ENCODE measurements around the gene TOMM20L.
"Not testable (repeated sequence)": the region's sequence is repeated elsewhere in the genome, so short reads cannot be mapped to it uniquely, and the experiment has no call there.

The TOMM20L gene

DNA sequence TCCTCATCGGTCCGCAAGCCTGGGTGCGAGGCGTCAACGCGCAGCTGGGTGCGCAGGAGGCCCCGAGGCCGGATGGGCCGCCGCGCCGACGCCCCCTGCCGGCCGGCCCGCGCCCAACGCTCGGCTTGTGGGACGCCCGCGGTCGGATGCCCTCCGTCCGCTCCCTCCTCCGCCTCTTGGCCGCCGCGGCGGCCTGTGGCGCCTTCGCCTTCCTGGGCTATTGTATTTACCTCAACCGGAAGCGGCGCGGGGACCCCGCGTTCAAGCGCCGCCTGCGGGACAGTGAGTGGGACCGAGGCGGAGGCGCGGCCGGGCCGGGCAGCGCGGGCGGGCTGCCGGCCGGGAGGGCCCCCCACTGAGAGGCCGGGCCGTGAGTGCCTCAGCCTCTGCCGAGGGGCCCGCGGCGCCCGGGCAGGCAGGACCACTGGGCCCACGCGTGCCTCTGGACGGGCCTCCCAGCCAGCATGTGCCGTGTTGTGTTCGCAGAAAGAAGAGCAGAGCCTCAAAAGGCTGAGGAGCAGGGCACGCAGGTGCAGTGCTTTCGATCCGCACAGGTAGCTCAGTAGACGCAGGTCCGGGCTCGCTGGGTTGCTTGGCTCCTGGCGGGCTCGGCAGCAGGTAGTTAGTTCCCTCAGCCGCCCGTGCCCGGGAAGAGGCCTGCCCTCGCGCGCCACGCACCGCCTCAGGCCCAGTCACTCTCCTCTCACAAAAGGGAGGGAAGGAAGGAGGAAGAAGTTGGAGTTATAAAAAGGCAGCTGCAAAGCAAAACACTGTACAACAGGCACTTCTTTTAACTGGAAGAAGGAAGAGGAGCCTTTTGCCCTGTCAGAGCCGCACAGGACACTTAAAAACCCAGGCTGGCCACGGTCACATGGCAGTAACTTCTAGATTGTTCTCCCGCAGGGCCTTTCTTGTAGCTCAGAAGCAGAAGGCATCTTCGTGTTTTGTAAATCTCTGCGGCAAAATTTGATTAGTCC is at the start of gene TOMM20L:
TOMM20L (plus strand) TSS at position 119 of the 977 bp plus-strand sequence; CDS start at position 147, 28 bp downstream.
- DNase-seq (ENCODE audit: low read depth) = peak; percentile 76

- DNase-seq (ENCODE audit: low read depth) = no peak
Measured at GRCh38 chr14:58353516-58354299, 42.0 kb upstream of the TOMM20L start.

DNA sequence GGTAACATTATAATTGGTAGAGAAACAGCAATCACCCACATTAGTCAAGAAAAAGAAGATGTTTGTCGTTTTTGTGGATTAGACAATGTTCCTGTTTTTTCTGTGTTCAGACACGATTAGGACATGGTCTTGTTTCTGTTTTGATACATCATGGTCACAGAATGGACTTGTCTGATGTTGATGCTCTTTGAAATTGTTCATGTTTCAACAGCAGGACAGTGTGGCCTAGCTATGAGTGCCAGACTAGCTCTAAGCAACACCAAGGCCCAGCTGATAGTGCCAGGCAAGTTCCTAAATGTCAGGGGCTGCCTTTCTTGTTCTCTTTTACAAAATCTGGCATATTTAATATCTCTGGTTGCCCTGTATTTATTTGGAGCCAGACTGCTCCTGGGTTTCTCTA is 40.9 kb upstream of the TOMM20L start:
- DNase-seq (ENCODE audit: low read depth) = no peak

DNA sequence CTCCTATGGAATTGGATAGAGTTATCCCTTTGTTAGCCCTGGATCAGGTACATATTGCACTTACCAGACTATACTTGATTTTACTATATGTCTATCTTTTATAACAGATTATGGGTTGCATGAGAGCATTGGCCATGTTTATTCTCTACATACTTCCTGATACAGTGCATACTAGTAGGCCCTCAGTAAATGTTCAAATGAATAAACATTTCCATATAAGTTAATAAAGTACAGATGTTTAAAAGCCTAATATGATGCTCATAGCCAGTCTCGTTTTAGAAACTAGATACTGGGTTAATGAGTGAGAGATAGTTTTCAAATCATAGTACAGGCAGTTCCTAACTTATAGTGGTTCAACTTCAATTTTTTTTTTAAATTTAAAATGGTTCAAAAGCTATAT is 39.5 kb upstream of the TOMM20L start:
- peak; percentile 25 for DNase-seq (ENCODE audit: low read depth)

- DNase-seq (ENCODE audit: low read depth) = not testable (repeated sequence)
Measured at GRCh38 chr14:58362272-58362671, 33.5 kb upstream of the TOMM20L start.

DNA sequence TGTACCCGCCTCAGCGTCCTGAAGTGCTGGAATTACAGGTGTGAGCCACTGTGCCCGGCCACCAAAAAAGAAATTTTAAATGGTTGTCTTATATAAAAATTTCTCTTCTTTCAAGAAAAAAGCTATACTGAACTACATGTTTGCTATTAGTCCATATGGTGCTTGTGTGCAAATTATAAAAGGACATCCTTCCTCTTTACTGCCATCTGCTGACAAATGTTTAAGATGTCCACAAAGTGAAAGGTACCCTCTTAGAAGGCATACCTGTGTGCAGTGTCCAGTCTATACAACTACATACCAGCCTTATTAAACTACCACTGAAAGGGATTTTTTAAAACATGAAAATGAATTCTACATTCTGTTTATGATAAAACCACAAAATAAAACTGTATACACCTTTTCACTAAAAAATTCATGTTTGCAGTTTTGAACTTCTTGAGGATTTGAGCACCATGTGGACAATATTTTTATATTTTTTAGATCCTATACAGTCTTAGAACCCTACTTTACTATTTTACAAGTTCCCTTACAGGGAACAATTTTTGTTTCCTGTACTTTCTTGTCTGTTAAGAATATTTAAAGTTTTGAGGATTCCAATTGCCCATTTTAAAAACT is 32.8 kb upstream of the TOMM20L start:
- peak; percentile 32 for DNase-seq (ENCODE audit: low read depth)

DNA sequence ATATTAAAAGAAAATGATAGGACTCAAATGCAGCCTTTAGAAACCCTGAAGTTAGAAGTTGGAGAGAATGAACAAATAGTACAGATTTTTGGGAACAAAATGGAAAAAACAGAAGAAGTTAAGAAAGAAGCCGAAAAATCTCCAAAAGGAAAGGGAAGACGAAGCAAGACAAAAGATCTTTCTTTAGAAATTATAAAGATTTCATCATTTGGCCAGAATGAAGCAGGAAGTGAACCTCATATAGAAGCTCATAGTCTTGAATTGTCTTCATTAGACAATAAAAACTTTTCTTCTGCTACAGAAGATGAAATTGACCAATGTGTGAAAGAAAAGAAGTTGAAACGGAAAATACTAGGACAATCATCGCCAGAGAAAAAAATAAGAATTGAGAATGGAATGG is 31.4 kb upstream of the TOMM20L start:
- DNase-seq (ENCODE audit: low read depth) = no peak

GRCh38 chr14:58367296-58367695 is 28.4 kb upstream of the TOMM20L start:
- DNase-seq (ENCODE audit: low read depth) = no peak

- peak; percentile 28 for DNase-seq (ENCODE audit: low read depth)
Measured at GRCh38 chr14:58368956-58369355, 26.8 kb upstream of the TOMM20L start.

- DNase-seq (ENCODE audit: low read depth) = no peak
Measured at GRCh38 chr14:58376791-58377190, 18.9 kb upstream of the TOMM20L start.

DNA sequence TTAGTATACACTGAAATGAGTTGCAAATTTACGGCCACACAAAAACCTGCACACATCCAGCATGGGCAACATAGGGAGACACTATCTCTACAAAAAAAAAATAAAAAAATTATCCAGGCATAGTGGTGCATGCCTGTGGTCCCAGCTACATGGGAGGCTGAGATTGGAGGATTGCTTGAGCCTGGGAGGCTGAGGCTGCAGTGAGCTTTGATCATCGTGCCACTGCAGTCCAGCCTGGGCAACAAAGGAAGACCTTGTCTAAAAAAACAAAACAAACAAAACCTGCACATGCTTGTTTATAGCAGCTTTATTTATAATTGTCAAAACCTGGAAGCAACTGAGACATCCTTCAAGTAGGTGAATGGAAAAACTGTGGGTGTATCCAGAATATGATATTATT is 4.9 kb upstream of the TOMM20L start:
- no peak for DNase-seq (ENCODE audit: low read depth)

GRCh38 chr14:58395562-58395811 is 243 bp upstream of the TOMM20L start:
- no peak for DNase-seq (ENCODE audit: low read depth)

- DNase-seq (ENCODE audit: low read depth) = no peak
Measured at GRCh38 chr14:58397156-58397555, 1.4 kb downstream of the TOMM20L start.

DNA sequence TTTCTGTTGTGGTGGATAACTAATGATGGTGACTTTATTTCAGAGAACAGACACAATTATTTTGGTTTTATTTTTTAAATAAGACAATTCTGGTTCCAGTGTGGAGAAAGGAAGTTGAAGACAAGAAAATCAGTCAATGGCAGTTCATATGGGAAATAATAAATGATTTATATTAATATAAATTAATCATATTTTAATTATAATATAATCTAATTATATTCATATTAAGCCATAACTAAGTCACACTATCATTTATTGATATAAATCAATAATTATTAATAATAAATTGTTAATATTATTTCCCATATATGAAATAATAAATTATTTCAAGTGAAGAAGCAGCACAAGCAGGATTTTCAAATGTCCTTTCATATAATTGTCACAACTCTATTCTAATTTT is 2.8 kb downstream of the TOMM20L start:
- DNase-seq (ENCODE audit: low read depth) = no peak

- DNase-seq (ENCODE audit: low read depth) = no peak
Measured at GRCh38 chr14:58398895-58399294, 3.2 kb downstream of the TOMM20L start.

DNA sequence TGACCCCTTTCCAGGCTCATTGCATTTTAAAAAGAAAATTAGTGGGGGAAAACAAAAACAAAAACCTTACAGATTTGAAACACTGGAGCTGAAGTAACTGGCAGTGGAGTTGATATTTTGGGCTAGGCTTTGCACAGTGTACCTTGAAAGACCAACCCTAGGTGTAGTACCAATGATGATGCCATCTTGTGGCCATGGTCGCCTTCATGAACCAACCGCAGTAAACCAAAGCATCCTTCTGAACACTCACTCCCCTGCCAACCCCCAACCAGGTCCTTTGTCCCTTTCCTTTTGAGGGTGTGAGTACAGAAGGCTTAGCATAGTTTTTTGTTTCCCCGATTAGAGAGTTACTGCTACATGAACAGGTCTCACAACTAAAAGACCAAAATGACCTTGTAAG is 5.9 kb downstream of the TOMM20L start:
- DNase-seq (ENCODE audit: low read depth) = no peak

- DNase-seq (ENCODE audit: low read depth) = no peak
Measured at GRCh38 chr14:58408681-58409215, 13.0 kb downstream of the TOMM20L start.

DNA sequence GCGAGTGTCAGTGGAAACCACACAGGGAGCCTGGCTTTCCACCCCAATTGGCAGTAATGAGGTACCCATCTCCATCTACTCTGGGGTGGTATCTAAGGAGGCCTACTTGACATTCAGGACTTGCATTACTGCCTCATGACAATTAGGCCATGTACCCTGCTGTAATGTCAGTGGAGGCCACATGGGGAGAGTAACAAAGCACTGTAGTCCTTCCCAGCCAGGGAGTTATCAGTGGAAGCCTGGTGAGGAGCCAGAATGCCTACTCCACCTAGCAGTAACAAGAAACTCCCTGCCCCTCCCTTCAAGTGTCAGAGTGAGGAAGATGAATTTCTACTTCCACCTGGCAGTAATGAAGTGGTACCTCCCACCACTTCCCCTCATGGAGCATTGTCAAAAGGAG is 19.1 kb downstream of the TOMM20L start:
- no peak for DNase-seq (ENCODE audit: low read depth)

DNA sequence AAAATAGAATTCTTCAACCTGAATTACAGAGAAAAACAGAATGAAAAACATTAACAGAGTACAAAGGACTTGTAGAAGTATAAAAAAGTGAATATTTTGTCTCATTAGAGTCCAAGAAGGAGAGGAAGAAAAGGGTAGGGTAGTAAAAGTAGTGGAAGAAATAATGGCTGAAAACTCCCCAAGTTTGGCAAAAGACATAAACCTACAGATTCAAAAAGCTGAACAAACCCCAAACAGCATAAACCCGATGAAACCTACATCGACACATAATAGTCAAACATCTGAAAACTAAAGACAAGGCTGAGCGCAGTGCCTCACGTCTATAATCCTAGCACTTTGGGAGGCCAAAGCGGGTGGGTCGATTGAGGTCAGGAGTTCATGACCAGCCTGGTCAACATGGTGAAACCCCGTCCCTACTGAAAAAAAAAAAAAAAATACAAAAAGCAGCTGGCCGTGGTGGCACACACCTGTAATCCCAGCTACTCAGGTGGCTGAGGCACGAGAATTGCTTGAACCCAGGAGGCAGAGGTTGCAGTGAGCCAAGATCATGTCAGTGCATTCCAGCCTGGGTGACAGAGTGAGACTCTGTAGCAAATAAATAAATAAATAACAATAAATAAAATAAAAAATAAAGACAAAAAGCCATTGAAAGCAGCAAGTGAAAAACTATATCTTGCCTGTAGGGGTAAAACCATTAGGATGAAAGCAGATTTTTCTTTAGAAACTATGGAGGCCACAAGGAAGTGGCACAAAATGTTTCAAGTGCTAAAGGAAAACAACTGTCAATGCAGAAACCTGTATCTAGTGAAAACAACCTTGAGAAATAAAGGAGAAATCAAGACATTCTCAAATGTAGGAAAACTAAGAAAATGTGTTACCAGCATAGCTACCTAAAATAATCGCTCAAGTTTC is 20.2 kb downstream of the TOMM20L start:
- DNase-seq (ENCODE audit: low read depth) = no peak

DNA sequence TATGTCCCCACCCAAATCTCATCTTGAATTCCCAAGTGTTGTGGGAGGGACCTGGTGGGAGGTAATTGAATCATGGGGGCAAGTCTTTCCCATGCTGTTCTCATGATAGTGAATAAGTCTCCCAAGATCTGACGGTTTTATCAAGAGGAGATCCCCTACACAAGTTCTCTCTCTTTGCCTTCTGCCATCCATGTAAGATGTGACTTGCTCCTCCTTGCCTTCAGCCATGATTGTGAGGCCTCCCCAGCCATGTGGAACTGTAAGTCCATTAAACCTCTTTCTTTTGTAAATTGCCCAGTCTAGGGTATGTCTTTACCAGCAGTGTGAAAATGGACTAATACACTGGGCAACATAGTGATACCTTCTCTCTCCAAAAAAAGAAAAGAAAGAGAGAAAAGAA is 21.2 kb downstream of the TOMM20L start:
- DNase-seq (ENCODE audit: low read depth) = not testable (repeated sequence)

- peak; percentile 67 for DNase-seq (ENCODE audit: low read depth)
Measured at GRCh38 chr14:58426670-58427280, 31.0 kb downstream of the TOMM20L start.
